ENCODE data around the gene ORMDL3. TPM values are rescaled to one million over a fixed set of nuclear protein-coding genes. Genes with fewer than 3 reads are reported as not detected.

The ORMDL3 gene, protein sequence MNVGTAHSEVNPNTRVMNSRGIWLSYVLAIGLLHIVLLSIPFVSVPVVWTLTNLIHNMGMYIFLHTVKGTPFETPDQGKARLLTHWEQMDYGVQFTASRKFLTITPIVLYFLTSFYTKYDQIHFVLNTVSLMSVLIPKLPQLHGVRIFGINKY
- 96.3 TPM for polyA plus RNA-seq (ENCODE audit: insufficient read length)
- long read RNA-seq, donor 1, transcript ORMDL3-201 (4 exons, 2,111 nt) = major isoform, 24 of 36 reads
- long read RNA-seq, donor 1, transcript ORMDL3-204 (4 exons, 2,106 nt) = minor isoform, 12 of 36 reads
- long read RNA-seq, donor 1, partial matches to known transcripts = 0 of 36 reads
- long read RNA-seq, donor 1, other reads (novel, unspliced or antisense) = 0 of 36 reads
- long read RNA-seq, donor 2, transcript ORMDL3-204 (4 exons, 2,106 nt) = minor isoform, 10 of 22 reads
- long read RNA-seq, donor 2, transcript ORMDL3-201 (4 exons, 2,111 nt) = major isoform, 12 of 22 reads
- long read RNA-seq, donor 2, partial matches to known transcripts = 0 of 22 reads
- long read RNA-seq, donor 2, other reads (novel, unspliced or antisense) = 0 of 22 reads
- long read RNA-seq, donor 3, transcript ORMDL3-204 (4 exons, 2,106 nt) = minor isoform, 6 of 19 reads
- long read RNA-seq, donor 3, transcript ORMDL3-201 (4 exons, 2,111 nt) = major isoform, 13 of 19 reads
- long read RNA-seq, donor 3, partial matches to known transcripts = 0 of 19 reads
- long read RNA-seq, donor 3, other reads (novel, unspliced or antisense) = 0 of 19 reads
- long read RNA-seq, donor 4, partial matches to known transcripts = 0 of 4 reads
- long read RNA-seq, donor 4, other reads (novel, unspliced or antisense) = 0 of 4 reads
- long read RNA-seq, donor 5, transcript ORMDL3-201 (4 exons, 2,111 nt) = major isoform, 33 of 40 reads
- long read RNA-seq, donor 5, transcript ORMDL3-204 (4 exons, 2,106 nt) = minor isoform, 7 of 40 reads
- long read RNA-seq, donor 5, partial matches to known transcripts = 0 of 40 reads
- long read RNA-seq, donor 5, other reads (novel, unspliced or antisense) = 0 of 40 reads
- long read RNA-seq, donor 6, transcript ORMDL3-204 (4 exons, 2,106 nt) = minor isoform, 8 of 34 reads
- long read RNA-seq, donor 6, transcript ORMDL3-201 (4 exons, 2,111 nt) = major isoform, 21 of 34 reads
- long read RNA-seq, donor 6, partial matches to known transcripts = 5 of 34 reads
- long read RNA-seq, donor 6, other reads (novel, unspliced or antisense) = 0 of 34 reads
- long read RNA-seq, donor 7, transcript ORMDL3-204 (4 exons, 2,106 nt) = minor isoform, 6 of 31 reads
- long read RNA-seq, donor 7, transcript ORMDL3-201 (4 exons, 2,111 nt) = major isoform, 25 of 31 reads
- long read RNA-seq, donor 7, partial matches to known transcripts = 0 of 31 reads
- long read RNA-seq, donor 7, other reads (novel, unspliced or antisense) = 0 of 31 reads
- long read RNA-seq, donor 8, transcript ORMDL3-201 (4 exons, 2,111 nt) = major isoform, 11 of 14 reads
- long read RNA-seq, donor 8, partial matches to known transcripts = 0 of 14 reads
- long read RNA-seq, donor 8, other reads (novel, unspliced or antisense) = 0 of 14 reads

DNA sequence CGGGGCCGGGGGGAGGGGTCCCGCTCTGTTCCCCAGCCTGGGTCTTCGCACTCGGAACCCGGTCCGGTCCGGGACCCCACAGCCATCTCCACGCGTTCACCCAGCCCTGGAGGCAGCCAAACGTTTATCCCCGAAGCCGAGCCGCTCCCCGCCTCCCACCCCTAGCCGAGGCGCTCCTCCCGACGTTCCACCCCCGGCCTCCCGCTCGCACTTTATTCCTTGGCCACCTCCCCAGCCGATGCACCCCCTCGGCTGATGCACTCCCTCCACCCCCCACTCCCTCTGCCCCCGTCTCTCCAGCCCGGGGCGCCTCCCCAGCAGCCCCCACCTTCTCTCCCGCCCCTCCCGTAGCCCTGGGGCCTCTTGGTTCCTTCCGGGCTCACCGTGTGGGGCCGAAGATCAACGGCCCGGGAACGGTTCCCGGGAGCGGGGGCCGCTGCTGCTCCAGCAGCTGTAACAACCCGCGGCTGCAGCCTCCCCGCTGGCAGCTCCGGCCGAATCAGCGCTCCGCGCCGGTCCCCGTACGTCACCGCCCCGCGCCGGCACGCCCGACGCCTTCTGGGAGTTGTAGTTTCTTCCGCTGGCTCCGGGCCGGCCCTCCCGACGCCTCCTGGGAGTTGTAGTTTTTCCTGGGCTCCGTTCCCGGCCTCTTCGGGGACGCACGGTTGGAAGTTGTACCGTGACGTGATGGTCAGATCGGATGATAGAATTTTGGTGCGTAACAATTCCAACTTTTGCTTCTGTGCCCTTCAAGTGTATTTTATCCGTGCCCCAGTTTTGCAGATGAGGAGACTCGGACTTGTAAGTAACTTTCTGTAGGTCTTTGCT lies at the start of gene ORMDL3, which contains the start of gene LRRC3C:
Gene ORMDL3, minus strand, starts transcription at position 501 of the 828 bp plus-strand sequence. CDS start 3,398 bp downstream, outside the sequence.
Gene LRRC3C, plus strand, starts transcription at position 632 of the 828 bp plus-strand sequence. CDS start 13,792 bp downstream, outside the sequence.
- DNase-seq = peak; percentile 93

DNA sequence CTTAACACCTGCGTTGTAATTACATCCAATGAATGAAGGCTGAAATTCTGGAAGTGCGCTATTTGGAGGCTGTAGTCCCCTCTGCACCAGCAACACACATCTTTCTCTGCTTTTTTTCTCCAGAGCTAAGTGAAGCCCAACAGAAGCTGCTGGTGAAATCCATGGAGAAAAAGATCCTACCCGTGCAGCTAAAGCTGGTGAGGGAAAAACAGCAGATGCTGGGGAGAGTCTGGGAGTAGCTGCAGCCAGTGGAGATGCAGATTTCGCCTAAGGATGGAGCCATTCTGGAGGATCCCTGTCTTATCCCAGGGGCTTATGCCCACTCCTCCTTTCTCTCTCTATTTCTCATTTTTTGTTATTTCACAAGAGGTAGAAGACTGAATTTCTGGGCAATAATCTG lies 48.4 kb upstream of the ORMDL3 start:
- DNase-seq = no peak

DNA sequence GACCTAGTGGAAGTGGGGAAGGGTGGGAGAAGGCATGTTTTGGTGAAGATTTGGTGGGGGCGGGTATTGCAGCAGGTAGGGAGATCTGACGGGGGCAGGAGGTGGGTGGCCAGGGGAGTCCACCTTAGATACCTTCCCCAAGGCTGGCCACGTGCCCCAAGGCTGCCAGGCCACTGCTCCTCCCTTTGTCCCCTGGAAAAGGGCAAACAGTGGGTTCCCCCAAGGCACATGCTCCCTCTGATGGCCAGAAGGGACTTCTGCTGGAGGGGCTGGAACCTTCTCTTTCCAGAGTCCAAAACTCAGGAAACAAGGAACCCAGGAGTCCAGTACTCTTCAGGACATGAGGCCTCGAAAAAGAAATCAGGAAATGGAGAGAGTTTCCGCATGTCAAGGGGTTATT lies 47.0 kb upstream of the ORMDL3 start:
- DNase-seq = no peak

DNA sequence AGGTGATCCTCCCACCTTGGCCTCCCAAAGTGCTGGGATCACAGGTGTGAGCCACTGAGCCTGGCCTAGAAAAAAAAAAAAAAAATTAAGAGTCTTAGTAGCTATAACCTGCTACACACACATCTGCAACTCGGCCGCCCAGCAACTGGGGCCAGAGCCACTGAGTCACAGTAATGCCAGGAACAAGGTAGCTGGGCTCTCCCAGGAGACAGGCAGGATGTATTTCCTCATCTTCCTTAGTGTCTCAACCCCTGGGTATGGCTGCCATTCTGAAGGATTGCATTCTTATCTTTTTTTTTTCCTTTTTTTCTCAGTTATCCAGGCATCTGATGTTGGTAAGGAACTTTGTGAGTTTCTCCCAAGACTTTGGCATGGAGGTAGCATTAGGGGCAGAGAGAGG lies 46.1 kb upstream of the ORMDL3 start:
- no peak for DNase-seq

DNA sequence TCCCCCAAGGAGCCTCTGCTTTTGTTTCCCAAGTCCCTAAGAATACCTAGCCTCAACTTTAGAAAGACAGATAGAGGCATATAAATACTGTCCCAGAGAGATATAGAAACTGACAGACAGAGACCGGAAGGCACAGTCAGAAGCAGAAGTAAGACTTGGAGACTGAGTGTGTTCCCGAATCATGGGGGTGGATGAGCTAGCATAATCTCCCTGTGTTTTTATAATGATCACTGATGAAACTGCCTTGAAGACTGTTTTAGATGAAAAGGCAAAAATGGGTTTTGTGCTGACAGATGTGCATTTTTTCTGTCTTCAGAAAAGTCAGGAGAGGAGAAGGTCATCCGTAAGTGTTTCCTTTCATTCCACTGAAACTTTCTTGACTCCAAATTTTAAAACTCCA lies 44.9 kb upstream of the ORMDL3 start:
- DNase-seq = no peak

DNA sequence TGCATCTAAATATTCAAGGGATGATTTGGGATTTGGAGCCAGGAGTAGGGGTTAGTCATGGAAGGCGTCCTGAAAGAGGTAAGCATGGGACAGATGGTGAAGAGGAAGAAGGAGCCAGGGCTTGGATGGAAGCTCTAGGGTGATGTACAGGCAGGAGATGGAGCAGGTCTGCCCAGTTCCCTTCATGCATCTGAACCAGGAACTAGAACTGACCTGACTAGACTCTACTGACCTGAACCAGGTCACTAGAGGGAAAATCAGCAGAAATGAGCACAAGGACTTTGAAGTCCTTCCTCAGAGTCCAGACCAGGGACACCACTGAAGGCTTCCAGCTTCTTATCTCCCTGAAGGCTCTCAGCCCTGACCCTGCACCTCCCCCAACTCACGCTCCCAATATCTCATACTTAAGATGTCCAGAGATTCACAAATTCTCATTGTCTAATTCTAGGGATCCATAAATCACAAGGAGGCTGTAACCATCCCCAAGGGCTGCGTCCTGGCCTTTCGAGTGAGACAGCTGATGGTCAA lies 43.7 kb upstream of the ORMDL3 start:
- no peak for DNase-seq

DNA sequence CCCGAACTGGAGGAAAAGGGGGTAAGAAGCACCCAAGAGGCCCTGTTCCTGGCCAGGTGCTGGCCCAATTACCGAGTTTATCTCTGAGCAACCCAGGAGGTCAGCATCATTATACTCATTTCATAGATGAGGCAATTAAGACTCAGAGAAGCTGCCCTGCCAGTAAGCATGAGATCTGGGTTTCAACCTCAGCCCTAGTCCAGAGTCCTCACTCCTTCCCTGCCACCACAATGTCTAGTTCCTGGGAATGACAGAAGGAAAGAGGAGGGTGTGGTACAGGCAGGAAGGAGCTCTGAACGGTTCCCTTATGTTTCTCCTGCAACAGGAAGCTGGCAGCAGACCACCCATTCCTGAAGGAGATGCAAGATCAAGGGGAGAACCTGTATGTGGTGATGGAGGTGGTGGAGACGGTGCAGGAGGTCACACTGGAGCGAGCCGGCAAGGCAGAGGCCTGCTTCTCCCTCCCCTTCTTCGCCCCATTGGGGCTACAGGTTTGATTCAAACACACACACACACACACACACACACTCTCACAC lies 42.8 kb upstream of the ORMDL3 start:
- DNase-seq = no peak

DNA sequence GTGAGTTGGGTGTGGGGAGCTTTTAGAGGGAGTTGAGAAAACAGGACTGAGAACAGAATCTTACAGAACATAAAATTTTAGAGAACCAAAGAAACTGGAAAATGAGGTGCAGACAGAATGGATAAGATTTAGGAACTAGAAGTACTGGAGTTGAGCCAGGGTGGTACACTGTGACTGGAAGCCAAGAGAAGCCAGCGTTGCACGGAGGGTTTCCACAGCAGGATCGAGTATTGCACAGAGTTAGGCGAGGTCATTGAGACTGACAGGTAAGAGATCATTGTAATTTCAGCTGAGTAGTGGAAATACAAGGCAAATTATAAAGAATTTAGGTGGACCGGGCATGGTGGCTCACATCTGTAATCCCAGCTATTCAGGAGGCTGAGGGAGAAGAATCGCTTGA lies 42.0 kb upstream of the ORMDL3 start:
- no peak for DNase-seq

DNA sequence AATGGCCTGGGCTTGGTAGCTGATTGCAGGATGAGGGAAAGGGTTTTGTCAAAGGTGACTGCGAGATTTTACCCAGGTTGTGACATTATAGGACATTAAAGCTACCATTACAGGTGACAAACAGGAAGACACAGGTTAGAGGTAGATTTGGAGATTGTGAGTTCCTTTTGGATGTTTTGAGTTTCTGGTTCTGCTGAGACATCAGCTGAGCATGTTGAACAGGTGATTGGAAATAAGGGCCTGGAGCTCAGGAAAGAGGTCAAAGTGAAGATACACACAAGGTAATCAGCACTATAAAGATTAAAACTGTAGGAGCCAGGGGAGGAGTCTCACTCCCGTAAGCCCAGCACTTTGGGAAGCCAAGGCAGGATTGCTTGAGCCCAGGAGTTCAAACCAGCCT lies 41.4 kb upstream of the ORMDL3 start:
- DNase-seq = no peak

DNA sequence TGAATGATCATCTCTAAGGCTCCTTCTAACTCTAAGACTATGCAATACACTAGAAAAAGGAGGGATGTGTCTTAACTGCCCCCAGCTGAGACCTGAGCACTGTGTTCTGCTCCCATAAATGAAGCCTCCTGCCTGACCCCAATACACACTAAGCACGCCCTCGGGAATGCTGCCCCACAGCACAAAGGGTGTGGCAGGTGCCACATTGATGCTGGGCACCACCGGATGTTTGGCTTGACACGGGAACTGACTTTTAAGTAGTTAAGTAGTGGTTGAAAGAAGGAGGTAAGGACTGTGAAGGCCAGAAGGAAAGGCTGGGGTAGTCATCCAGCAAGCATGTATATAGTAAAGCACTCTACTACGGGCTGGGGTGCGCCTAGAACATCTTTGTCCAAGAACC lies 39.4 kb upstream of the ORMDL3 start:
- no peak for DNase-seq

DNA sequence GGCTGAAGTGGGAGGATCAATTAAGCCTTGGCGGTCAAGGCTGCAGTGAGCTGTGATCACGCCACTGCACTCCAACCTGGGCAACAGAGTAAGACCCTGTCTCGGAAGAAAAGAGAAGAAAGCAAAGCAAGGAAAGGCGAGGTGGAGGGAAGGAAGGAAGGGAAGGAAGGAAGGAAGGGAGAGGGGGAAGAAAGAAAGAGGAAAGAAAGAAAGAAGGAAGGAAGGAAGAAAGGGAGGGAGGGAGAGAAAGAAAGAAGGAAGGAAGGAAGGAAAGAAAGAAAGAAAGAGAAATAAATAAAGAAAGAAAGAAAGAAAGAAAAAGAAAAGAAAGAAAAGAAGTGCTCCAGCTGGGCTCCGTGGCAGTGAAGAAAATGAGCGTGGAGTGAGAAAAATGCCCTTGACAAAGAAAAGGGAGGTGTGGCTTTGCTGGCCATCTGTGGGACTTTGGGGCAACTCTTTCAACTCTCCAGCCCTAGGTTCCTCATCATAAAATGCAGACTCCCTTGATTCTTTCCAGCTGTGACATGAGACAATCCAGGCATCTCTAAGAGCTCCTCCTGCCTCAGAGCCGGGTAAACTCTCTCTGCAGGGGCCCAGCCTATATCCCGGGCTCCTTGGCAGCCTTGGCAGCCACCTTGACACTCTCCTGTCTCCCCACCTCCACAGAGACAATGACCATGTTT lies 37.8 kb upstream of the ORMDL3 start:
- DNase-seq = no peak

DNA sequence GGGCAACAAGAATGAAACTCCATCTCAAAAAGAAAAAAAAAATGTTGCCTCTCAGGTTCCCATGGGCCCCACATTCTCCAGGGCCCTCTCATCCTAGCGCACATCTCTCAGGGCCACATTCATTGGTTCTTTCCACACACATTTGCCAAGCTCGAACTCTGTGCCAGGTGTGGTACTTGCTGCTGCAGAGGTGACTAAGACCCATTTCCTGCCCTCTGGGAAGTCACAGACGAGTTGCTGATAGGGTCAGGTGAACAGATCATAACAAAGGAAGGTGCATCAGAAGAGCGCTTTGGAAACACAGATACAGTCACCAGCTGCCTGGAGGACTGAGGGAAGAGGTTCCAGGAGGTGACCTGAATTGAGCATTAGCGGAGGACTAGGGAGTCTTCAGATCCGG lies 36.4 kb upstream of the ORMDL3 start:
- DNase-seq = no peak

DNA sequence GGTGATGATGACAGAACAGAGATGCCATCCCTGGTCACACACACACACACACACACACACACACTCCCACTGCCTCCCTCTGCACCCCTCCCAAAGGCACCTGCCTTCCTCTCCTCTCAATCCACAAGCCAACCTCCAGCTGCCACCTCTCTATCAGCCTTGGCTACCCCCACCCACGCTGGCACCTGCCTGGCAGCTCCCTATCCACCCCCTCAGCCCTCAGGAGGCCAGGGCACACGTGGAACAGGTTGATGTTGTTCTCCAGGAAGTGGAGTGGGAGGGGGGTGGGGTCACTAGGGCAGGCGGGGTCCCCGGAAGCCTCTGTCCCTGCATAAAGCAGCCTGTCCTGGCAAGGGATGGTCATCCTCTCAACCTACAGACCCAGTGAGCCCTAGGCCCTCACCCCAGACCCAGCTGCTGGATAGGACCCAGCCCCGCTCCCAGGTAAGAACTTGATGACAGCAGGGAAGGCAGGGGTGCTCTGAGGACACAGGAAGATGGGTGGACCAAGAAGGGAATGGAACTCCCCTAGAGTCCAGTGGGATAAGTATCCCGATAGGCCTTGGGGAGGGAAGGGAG lies 35.3 kb upstream of the ORMDL3 start, which contains the start of gene GSDMA:
Gene GSDMA, plus strand, starts transcription at position 363 of the 579 bp plus-strand sequence. CDS start 2,684 bp downstream, outside the sequence.
- DNase-seq = no peak

DNA sequence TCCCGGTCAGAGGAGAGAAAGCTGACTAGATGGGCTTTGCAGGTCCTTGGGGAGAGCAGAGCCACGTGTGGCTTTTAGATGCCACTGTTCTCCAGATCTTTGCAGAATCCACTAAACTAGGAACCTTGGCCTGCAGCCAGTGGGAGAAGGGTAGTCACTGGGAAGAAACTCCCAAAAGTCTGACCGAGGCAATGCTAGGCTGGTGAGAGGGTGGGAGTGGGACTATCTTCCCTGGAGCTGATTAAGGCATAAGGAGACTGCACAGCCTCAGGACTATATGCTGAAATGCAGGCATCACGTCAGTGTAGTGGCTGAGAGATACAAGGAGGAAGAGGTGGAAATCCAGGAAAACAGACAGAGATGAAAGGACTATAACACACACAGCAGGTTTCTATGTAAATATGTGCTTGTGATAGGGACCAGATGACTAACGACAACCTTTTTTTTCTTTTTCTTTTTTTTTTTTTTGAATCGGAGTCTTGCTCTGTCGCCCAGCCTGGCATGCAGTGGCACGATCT lies 33.2 kb upstream of the ORMDL3 start:
- no peak for DNase-seq

DNA sequence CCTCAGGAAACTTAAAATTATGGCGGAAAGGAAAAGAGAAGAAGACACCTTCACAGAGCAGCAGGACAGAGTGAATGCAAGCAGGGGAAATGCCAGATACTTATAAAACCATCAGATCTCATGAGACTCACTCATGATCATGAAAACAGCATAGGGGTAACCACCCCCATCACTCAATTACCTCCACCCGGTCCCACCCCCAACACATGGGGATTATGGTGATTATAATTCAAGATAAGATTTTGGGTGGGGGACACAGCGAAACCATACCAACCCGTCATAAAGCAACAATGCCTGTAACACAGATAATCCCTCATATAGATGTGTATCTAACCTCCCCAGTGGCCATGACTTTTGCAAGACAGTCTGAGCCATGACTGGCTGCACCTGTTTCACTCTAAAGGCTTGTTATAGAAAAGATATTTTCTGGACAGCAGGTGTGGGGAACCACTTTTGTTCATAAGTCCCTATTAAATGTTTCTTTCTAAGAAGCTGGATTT lies 28.4 kb upstream of the ORMDL3 start:
- no peak for DNase-seq

DNA sequence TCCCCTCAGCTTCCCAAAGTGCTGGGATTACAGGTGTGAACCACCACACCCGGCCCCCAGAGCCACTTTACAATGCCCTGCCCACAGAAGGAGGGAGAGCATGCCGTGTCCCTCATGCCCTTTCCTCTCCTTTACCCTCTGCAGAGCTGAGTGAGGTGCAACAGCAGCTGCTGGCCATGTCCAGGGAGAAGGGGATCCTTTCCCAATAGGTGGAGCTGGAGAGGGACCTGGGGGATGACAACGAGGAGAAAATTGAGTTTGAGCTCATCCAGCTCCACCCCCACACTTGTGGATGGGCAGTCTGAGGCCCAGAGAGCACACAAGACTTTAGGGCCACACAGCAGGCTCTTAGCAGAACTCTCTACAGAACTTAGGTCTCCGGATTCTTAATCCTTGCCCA lies 27.5 kb upstream of the ORMDL3 start:
- DNase-seq = no peak

DNA sequence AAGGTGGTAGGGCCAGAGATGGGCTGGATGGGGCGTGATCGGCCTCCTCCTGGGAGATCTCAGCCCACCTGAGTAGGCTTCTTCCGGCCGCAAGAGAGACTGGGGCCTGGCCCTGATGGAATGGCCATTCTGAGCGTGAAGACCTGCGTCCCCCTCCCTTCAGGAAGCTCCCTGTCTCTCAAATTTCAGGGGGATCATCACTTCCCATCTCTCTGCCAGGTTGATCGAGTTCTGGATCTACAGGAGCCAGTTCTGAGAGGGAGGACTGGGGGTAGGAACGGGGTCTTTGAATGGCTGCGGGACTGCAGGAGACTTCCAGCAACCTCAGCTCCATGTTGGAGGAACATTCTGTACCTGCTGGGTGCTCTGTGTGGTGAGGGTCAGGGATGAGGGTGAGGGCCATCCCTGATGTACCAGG lies 26.1 kb upstream of the ORMDL3 start:
- DNase-seq = no peak

Data from left kidney (tissue), 8 donors.